MCF 10A (cell line): ENCODE measurements around the gene WFDC8. TPM values are rescaled to one million over a fixed set of nuclear protein-coding genes. Genes with fewer than 3 reads are reported as not detected.

Source experiments
- total RNA-seq: library from RNA; stranded (reverse); gene quantifications from 2 replicates; pipeline ENCODE4 v1.2.3, GENCODE V29; 2022

WFDC8 gene
- total RNA-seq, 1 experiment from 2014 or later = not detected

Other genes starting within 250 kb of the WFDC8 start
- 180 and 209 TPM in 2 replicates for gene SDC4, start 230.9 kb downstream of the WFDC8 start, total RNA-seq
- gene SYS1, start 216.1 kb downstream of the WFDC8 start, total RNA-seq = 19.1 and 28.2 TPM in 2 replicates
- not detected in 2 replicates for gene TP53TG5, start 201.0 kb downstream of the WFDC8 start, total RNA-seq
- 9.1 and 13.0 TPM in 2 replicates for gene DBNDD2, start 171.0 kb downstream of the WFDC8 start, total RNA-seq
- 79.4 and 84.3 TPM in 2 replicates for gene PIGT, start 163.1 kb downstream of the WFDC8 start, total RNA-seq
- gene WFDC2, start 109.5 kb downstream of the WFDC8 start, total RNA-seq = not detected in 2 replicates
- gene SPINT3, start 63.7 kb downstream of the WFDC8 start, total RNA-seq = not detected in 2 replicates
- gene WFDC6, start 39.8 kb downstream of the WFDC8 start, total RNA-seq = not detected in 2 replicates
- not detected in 2 replicates for gene EPPIN, start 31.9 kb downstream of the WFDC8 start, total RNA-seq
- not detected in 2 replicates for gene WFDC10A, start 50.5 kb upstream of the WFDC8 start, total RNA-seq
- not detected in 2 replicates for gene WFDC9, start 52.0 kb upstream of the WFDC8 start, total RNA-seq
- not detected in 2 replicates for gene WFDC11, start 91.0 kb upstream of the WFDC8 start, total RNA-seq
- not detected in 2 replicates for gene WFDC13, start 122.8 kb upstream of the WFDC8 start, total RNA-seq
- not detected in 2 replicates for gene WFDC10B, start 125.7 kb upstream of the WFDC8 start, total RNA-seq
- gene SPINT4, start 143.1 kb upstream of the WFDC8 start, total RNA-seq = not detected in 2 replicates
- 0.91 TPM in 1 of 2 replicates, not detected in the other for gene WFDC3, start 212.6 kb upstream of the WFDC8 start, total RNA-seq
- 41.6 and 51.6 TPM in 2 replicates for gene DNTTIP1, start 212.7 kb upstream of the WFDC8 start, total RNA-seq
- gene UBE2C, start 233.4 kb upstream of the WFDC8 start, total RNA-seq = 98.4 and 107 TPM in 2 replicates
- gene TNNC2, start 248.0 kb upstream of the WFDC8 start, total RNA-seq = 0.79 TPM in 1 of 2 replicates, not detected in the other